Skeletal muscle satellite cell (primary cell): ENCODE results near the gene FAM237B.
A peak's percentile ranks its signal among the peaks of the same experiment; 100 is the strongest.

ENCODE experiments used
- H3K27me3 ChIP-seq: 2 replicates; pipeline ENCODE4 v1.7.0; 2013; ENCODE audit warnings: low read length; ENCODE audit not compliant: control insufficient read depth, insufficient read depth
- H3K36me3 ChIP-seq: 2 replicates; pipeline ENCODE4 v1.7.0; 2013; ENCODE audit warnings: mild to moderate bottlenecking, control low read depth, low read length; ENCODE audit not compliant: insufficient read depth
- H3K4me1 ChIP-seq: 2 replicates; pipeline ENCODE4 v1.7.0; 2013; ENCODE audit warnings: low read length; ENCODE audit not compliant: control insufficient read depth, insufficient read depth
- H3K4me2 ChIP-seq: 2 replicates; pipeline ENCODE4 v1.7.0; 2013; ENCODE audit warnings: mild to moderate bottlenecking, low read length
- H3K4me3 ChIP-seq: 2 replicates; pipeline ENCODE4 v1.7.0; 2013; ENCODE audit warnings: low read length
- H3K9ac ChIP-seq: 2 replicates; pipeline ENCODE4 v1.7.0; 2013; ENCODE audit warnings: mild to moderate bottlenecking, low read depth, low read length, moderate library complexity
- H3K9me3 ChIP-seq: replicated peaks from 2 replicates; pipeline ENCODE4 v1.7.0; 2013; ENCODE audit warnings: mild to moderate bottlenecking, control low read depth, low read length

The FAM237B gene

DNA sequence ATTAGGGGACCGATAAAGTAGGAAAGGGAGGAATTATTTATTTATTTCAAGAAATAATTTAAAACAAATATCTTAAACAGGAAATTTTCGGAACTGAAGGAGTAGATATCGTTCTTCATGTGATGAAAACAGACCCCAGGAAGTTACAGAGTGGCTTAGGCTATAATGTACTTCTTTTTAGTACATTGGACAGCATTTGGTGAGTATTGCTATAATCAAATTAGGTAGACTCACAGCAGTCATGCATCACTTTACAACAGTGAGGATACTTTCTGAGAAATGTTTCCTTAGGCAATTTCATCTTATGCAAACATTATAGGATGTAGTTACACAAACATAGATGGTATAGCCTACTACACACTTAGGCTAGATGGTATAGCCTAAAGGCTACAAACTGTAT, 33.0 kb downstream of the FAM237B start:
- H3K9me3 ChIP-seq = no peaks in the 10 kb centered on the region
- H3K4me3 ChIP-seq = no peak overlapping the region
- H3K4me1 ChIP-seq = no peaks in the 10 kb centered on the region
- no peak overlapping the region for H3K4me2 ChIP-seq
- no peaks in the 10 kb centered on the region for H3K36me3 ChIP-seq
- H3K27me3 ChIP-seq = no peaks in the 10 kb centered on the region
- H3K9ac ChIP-seq = no peak overlapping the region

DNA sequence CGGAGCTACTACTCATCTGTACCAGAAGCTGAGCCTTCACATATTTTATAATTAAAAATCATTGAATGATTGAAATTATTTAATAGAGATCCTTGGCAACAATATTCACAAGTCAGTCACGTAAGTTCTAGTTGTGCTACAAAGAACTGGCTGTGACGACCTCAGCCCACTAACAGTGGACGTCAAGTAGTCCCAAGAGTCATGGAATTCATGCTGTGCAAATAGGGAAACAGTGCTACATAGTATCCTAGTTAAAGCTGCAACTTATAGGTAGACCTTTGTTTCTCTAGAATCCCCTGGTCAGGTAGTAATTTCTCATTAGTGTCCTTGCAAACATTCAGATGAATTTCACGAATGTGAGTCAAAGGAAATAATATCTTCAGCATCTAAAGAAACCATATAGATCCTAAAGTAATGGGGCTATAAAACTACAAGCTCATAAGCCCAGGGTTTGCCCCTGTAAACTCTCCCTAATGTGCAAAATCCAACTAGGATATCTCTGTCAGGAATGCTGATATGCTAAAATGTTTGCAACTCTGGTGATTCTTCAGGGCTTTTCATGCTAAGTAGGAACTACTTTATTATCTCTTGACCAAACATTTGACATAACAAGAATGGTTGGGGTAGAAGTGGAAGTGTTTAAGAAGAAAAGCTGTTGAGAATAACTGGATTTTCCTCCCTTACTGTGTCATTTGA, 44.9 kb downstream of the FAM237B start:
- no peak overlapping the region for H3K9ac ChIP-seq
- no peaks in the 10 kb centered on the region for H3K9me3 ChIP-seq
- H3K4me2 ChIP-seq = no peak overlapping the region
- no peak overlapping the region for H3K4me3 ChIP-seq
- no peaks in the 10 kb centered on the region for H3K27me3 ChIP-seq
- H3K36me3 ChIP-seq = no peaks in the 10 kb centered on the region
- peaks cover 15% of the 10 kb centered on the region for H3K4me1 ChIP-seq

DNA sequence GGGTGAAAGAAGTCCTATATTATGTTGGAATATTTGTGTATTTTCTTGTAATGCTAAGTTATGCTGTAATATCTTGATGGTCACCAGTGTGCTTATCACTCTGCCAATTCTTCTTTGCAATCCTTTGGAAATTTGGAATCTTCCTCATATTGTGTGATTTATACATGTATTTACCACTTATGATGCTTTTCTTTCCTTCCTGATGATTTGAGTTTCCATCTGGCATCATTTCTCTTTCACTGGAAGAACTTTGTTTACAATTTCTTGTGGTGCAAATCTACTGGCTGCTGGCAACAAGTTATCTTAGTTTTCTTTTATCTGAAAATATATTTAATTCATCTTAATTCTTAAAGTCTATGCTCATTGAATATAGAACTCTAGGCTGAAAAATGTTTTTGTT, 46.9 kb downstream of the FAM237B start:
- Histone ChIP-seq H3K36me3 (no peaks in the 10 kb centered on the region), H3K4me1 (peaks cover 21% of the 10 kb centered on the region), H3K9ac (no peak overlapping the region), H3K27me3 (no peaks in the 10 kb centered on the region), H3K4me2 (no peak overlapping the region), H3K9me3 (no peaks in the 10 kb centered on the region), H3K4me3 (no peak overlapping the region)

DNA sequence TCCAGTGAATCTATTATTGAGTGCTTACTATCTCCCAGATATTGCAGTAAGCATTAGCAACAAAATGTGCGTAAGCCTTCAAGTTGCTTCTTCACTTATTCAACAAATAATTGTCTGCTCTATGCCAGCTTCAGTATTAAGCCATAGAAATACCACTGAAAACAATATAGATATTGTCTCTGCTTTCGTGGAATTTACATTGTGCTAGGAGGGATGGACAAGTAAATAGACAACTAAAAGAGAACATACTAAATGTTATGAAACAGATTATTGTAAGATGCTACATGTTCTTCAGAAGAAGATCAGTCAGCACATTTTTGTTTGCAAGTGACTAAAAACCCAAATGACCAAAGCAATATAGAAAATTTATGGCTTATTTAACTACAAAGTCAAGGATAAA, 48.9 kb downstream of the FAM237B start:
- Histone ChIP-seq H3K4me3 (no peak overlapping the region), H3K27me3 (no peaks in the 10 kb centered on the region), H3K9ac (no peak overlapping the region), H3K9me3 (no peaks in the 10 kb centered on the region), H3K4me1 (peaks cover 23% of the 10 kb centered on the region), H3K4me2 (no peak overlapping the region), H3K36me3 (no peaks in the 10 kb centered on the region)

DNA sequence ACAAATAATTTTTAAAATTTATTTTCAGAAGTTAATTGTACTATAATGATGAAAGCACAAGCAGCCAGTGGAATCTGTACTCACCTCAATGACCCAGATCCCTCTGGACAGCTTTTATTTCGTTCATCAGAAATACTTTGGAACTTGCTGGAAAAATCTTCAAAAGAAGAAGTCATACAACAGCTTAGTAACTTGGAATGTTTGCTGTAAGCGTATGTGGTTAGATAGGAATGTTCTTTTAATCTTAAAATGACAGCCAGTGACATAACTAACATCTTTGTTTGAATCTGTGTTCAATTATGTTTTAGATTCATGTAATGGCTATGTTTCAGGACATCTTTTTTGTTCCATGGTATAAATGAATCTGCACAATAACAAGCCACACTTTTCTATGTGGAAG, 49.4 kb downstream of the FAM237B start:
- Histone ChIP-seq H3K9ac (no peak overlapping the region), H3K9me3 (no peaks in the 10 kb centered on the region), H3K27me3 (no peaks in the 10 kb centered on the region), H3K4me3 (no peak overlapping the region), H3K36me3 (no peaks in the 10 kb centered on the region), H3K4me2 (no peak overlapping the region), H3K4me1 (peaks cover 28% of the 10 kb centered on the region)

DNA sequence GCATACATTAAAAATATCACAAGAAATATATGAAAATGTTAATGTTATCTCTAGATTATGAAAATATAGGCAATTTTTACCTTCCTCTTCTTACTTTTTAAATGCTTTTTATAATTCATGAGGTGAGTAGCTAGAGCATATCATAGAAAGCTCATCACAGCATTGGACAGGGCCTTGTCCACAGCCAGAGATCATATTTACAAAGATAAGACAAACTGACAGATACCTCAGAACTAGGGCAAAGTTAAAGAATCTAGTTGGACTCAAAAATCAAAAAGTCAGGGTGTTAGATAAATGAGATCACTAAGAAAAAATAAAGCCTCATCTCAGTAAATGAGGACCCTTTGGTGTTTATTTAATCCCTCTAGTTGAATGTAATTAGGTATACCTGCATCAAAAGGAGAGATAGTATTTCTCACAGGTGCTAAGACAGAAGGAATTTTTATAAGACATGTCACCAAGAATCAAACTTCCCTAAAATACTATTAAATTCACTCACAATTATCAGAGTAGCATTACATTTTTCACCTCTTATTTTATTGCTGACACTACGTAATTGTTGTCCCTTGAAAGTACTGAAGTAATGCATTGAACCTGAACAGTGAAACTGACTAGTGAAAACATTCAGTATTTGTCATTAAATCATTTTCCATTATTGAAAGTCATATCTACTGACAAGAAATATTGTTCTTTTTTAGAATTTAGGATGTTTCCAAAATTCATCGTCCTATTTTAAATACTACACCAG, 50.5 kb downstream of the FAM237B start:
- Histone ChIP-seq H3K4me3 (no peak overlapping the region), H3K36me3 (no peaks in the 10 kb centered on the region), H3K9me3 (no peaks in the 10 kb centered on the region), H3K27me3 (no peaks in the 10 kb centered on the region), H3K4me2 (no peak overlapping the region), H3K9ac (no peak overlapping the region), H3K4me1 (peaks cover 40% of the 10 kb centered on the region)

DNA sequence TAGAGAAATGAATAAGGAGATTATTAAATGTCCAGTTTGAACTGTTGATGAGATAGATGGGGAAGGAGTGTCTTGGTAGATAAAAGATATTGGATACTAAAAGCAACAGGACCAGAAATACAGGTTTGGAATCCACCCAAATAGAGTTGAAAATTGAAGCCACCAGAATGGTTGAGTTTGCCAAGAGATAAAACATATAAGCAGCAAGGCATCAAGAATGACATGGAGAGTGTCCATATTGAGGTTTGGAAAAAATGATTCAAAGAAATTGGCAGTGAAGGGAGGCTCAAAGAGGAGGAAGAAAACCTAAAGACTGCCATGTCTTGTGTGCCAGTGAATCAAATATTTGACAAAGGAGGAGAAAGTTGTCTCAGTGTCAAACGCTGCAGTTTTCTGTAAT, 51.9 kb downstream of the FAM237B start:
- no peak overlapping the region for H3K4me3 ChIP-seq
- no peaks in the 10 kb centered on the region for H3K9me3 ChIP-seq
- no peaks in the 10 kb centered on the region for H3K27me3 ChIP-seq
- peaks cover 40% of the 10 kb centered on the region for H3K4me1 ChIP-seq
- H3K4me2 ChIP-seq = no peak overlapping the region
- H3K9ac ChIP-seq = no peak overlapping the region
- H3K36me3 ChIP-seq = no peaks in the 10 kb centered on the region

DNA sequence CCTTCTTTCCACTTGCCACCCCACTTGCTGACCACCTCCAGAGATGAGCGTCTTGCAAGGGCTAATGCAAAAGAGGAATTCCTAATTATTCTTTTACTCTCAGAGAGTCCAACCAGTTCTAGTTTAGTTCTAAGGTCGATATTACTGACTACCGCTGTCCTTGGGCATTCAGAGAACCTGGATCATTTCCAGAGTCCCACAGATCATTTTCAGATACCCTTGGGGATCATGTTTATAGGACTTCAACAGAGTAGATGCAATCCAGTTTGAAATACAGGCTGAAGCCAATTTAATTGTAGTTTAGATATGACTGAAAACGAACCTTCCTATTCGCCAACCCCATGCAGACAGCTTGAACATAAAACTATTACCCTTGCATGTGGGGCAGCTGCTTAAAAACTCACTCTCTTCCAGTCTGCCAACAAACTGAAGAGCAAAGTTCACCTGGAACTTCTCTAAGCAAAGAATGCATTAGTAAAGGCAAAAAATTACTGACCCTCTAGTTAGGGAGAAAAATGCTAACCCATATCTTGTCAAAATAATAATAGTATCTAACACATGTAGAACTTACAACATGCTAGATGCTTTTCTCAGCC, 53.7 kb downstream of the FAM237B start:
- Histone ChIP-seq H3K9ac (no peak overlapping the region), H3K9me3 (no peaks in the 10 kb centered on the region), H3K36me3 (no peaks in the 10 kb centered on the region), H3K4me2 (peak overlapping the region; percentile 37), H3K4me3 (no peak overlapping the region), H3K4me1 (peaks cover 37% of the 10 kb centered on the region), H3K27me3 (no peaks in the 10 kb centered on the region)

DNA sequence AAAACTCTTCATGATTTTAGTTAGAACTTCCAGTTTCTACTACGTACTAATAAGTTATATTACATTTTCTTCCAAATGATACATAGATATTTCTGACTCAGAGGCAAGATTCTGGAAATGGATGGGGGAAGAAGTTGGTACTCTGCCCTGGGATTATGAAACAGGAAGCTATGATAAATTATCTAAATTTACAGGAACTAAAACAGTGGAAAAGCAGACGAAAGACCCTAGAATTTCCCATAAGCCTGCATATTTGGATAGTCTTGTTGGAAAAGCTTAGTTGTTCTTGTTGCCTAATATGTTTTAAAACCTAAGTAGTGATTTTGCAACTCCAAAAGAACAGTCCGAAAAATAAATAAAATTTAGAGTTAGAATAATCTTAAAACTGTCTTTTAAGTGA, 54.3 kb downstream of the FAM237B start:
- peaks cover 31% of the 10 kb centered on the region for H3K4me1 ChIP-seq
- no peaks in the 10 kb centered on the region for H3K27me3 ChIP-seq
- no peak overlapping the region for H3K4me3 ChIP-seq
- peak overlapping the region; percentile 37 for H3K4me2 ChIP-seq
- H3K9ac ChIP-seq = no peak overlapping the region
- no peaks in the 10 kb centered on the region for H3K9me3 ChIP-seq
- H3K36me3 ChIP-seq = no peaks in the 10 kb centered on the region
